D341Med (cell line): ENCODE measurements around the gene SYNM.
A peak's percentile ranks its signal among the peaks of the same experiment; 100 is the strongest.
"Not testable (repeated sequence)": the region's sequence is repeated elsewhere in the genome, so short reads cannot be mapped to it uniquely, and the experiment has no call there.

Source experiments
- DNase-seq: peaks from one replicate; pipeline ENCODE4 v3.0.0; 2012; ENCODE audit warnings: low spot score

Gene SYNM, protein sequence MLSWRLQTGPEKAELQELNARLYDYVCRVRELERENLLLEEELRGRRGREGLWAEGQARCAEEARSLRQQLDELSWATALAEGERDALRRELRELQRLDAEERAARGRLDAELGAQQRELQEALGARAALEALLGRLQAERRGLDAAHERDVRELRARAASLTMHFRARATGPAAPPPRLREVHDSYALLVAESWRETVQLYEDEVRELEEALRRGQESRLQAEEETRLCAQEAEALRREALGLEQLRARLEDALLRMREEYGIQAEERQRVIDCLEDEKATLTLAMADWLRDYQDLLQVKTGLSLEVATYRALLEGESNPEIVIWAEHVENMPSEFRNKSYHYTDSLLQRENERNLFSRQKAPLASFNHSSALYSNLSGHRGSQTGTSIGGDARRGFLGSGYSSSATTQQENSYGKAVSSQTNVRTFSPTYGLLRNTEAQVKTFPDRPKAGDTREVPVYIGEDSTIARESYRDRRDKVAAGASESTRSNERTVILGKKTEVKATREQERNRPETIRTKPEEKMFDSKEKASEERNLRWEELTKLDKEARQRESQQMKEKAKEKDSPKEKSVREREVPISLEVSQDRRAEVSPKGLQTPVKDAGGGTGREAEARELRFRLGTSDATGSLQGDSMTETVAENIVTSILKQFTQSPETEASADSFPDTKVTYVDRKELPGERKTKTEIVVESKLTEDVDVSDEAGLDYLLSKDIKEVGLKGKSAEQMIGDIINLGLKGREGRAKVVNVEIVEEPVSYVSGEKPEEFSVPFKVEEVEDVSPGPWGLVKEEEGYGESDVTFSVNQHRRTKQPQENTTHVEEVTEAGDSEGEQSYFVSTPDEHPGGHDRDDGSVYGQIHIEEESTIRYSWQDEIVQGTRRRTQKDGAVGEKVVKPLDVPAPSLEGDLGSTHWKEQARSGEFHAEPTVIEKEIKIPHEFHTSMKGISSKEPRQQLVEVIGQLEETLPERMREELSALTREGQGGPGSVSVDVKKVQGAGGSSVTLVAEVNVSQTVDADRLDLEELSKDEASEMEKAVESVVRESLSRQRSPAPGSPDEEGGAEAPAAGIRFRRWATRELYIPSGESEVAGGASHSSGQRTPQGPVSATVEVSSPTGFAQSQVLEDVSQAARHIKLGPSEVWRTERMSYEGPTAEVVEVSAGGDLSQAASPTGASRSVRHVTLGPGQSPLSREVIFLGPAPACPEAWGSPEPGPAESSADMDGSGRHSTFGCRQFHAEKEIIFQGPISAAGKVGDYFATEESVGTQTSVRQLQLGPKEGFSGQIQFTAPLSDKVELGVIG (N-terminal part only)

DNA sequence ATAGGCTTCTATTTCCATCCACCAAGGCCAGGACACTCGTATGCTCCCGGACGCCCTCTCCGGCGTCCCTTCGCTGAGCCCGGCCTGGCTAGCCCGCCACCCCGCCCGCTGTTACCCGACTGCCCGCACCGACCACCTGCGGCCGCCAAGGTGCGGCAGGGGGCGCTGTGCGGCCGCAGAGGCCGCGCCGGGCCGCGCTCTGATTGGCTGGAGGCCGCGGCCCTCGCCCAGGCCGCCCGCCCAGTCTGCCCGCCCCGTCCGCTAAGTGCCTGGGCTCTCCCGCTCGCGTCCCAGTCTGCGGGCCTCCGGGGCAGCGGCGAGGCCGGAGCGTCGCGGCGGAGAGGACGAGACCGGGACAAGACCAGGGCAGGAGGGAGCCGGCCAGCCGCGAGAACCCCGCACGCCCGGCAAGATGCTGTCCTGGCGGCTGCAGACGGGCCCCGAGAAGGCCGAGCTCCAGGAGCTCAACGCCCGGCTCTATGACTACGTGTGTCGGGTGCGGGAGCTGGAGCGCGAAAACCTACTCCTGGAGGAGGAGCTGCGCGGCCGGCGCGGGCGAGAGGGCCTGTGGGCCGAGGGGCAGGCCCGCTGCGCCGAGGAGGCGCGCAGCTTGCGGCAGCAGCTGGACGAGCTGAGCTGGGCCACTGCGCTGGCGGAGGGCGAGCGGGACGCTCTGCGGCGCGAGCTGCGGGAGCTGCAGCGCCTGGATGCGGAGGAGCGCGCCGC is at the start of gene SYNM:
Gene SYNM (plus strand): TSS at position 293 of the 726 bp plus-strand sequence. CDS start 120 bp downstream, at position 413.
- peak; percentile 99 for DNase-seq

DNA sequence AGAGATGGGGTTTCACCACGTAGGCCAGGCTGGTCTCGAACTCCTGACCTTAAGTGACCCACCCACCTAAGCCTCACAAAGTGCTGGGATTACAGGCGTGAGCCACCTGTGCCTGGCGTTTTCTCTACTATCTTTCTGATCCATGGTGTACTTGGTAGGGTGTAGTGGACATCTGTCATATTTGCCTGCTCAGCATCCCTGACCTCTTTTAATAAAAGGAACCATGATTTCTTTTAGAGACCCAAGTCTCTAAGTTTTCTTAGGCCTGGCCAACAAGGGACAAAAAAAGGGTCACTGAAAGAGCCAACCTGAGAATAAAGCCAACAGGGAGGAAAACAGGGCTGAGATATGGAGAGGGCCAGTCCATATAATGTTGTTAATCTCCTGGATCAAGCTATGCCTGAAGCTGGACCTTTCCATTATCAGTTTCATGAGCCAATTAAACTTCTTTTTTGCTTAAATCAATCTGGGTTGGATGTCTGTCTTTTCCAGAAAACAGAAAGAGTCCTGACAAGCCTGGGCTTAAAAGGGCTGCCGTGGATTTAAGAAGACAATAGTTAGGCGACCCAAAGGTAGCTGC is 49.2 kb upstream of the SYNM start:
- no peak for DNase-seq

DNA sequence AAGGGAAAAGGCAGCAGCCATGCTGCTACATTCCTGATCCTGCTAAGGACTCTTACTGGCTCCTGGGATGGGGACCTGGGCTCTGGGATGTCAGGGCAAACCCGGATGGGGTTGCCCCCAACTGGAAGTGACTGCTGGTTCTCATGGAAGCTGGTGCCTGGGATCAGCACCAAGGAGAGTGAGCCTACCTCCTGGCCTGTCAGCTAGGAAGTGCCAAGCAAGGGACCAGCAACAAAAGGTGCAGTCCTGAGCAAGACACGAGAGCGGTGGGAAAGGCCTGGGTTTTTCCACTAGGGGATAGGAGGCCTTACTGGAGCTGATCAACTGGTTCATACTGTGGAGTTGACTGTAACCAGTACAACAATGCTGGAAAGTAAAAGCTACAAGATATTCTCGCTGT is 47.9 kb upstream of the SYNM start:
- no peak for DNase-seq

DNA sequence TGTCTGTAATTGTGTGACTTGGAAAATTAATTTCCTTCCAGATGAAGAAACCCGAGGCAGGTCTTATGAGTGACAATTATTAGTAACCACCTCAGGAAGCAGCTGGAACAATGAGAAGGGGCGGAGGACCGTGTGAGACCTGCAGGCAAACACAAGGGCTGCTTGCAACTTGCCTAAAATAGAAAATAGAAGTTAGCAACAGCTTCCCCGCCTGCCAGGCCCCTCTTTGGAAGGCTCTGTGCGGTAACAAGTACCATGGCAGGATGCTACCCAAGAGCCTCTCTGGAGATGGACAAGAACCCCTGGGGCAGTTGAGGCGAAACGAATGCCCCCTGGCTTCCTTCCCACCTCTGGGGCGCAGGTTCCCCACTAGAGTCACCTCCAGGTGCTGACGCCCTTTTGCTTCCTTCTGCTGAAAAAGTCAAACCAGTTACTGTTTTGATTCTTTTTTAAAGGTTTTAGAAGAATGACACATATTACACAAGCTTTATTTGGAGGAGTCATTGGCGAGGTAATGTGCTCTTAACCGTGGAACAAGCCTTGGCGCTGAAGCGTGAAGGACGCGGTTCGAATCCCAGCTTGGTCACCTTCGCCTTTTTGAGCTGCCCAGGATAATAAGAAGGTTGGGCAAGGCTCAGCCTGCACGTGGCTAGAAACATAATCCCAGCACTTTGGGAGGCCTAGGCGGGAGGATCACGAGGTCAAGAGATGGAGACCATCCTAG is 47.0 kb upstream of the SYNM start:
- DNase-seq, result no peak

DNA sequence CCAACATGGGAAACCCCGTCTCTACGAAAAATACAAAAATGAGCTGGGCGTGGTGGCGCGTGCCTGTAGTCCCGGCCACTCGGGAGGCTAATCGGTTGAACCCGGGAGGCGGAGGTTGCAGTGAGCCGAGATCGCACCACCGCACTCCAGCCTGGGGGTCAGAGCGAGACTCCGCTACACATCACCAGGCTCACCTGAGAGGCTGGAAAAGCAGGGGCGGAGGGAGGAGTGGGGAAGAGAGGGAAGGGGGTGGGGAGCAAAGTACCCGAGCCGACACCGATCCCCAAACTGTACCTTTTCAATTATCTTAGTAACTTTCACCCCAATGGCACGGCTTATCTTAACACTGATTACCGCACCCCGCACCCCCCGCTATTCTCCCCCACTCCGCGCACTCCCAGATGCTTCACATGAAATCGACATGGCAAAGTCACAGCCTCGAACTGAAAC is 46.4 kb upstream of the SYNM start:
- DNase-seq, result no peak

DNA sequence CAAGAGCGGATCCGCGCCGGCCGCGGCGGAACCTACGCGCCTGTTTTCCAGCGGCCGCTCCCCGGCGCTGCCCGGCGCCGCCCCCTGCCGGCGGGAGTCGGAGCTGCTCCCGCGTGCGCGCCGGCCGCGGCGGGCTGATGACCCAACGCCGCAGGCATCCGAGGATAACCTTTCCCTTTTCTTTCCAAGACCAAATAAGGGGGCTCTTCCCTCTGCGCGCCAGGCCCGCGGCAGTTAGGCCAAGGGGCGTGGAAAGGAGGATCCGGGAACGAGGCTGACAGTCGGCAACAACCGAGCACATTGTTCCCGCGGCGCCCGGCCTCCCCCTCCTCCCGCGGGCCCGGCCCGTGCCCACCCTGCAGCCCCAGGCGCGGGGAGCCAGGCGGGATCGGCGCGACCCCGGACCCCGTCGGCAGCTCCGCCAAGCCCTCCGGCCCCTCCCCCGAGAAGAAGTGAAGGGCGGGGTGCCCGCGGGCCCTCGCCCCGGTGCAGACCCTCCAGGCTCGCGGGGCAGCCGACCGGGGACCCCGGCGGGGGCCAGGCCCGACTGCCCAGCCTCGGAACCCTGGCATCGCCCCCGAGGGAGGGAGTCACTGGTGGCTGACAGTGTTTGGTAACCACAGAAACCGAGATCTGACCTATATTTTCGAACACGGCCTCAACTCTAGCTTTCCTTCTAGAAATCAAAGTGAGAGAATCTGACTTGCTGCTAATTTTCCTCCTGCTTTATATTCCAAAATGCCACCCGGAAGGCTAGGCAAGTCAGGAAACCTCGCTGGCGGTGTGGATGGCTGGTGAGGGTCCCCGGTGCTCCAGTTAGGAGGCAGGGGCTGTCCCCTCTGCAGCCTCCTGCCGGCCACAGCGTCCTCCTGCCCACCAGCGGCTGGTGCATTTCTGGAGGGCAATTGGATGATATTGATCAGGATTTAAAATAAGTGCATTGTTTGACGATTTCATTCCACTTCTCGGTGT is 45.6 kb upstream of the SYNM start:
- peak; percentile 97 for DNase-seq

DNA sequence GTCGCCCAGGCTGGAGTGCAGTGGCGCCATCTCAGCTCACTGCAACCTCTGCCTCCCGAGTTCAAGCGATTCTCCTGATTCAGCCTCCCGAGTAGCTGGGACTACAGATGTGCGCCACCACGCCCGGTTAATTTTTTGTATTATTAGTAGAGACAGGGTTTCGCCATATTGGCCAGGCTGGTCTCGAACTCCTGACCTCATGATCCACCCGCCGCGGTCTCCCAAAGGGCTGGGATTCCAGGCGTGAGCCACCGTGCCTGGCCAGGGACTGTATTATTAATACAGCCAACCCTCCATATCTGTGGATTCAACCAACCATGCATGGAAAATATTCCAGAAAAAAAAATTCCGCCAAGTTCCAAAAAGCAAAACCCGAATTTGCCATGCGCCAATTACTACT is 44.7 kb upstream of the SYNM start:
- DNase-seq, result not testable (repeated sequence)

DNA sequence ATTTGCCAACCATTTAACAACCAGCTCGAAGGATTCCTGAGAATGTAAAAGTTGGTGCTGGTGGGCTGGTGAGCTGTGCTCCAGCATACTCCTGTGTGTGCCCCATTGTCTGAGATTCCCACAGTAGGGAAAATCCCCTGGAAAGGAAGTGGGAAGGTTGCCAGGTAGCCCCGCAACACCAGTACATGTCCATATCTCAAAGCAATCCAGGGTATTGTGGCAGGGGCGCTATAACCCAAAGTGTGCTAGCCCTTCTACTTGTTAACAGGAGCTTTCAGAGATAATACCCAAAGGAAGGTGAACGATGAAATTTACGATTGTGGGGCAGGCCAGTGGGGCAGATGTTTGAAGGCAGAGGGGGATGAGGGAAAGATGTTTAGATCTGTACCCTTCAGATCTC is 42.7 kb upstream of the SYNM start:
- no peak for DNase-seq

DNA sequence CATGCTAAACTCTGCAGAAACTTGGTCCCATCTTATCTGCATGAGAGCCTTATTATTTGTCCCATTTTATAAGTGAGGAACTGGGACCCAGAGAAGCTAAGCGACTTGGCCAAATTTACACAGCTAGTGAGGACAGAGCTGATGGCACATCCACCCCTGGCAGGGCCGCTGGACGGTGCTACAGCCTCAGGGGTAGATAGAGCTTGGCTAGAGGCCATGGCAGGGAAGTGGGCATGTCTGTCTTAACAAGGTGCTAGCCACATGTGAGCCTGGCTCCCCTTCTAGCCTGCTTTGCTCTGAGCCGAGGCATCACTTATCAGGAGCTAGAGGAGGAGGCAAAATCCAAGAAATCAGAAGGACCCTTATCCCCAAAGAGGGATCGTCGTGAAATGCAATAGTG is 36.7 kb upstream of the SYNM start:
- DNase-seq, result no peak

DNA sequence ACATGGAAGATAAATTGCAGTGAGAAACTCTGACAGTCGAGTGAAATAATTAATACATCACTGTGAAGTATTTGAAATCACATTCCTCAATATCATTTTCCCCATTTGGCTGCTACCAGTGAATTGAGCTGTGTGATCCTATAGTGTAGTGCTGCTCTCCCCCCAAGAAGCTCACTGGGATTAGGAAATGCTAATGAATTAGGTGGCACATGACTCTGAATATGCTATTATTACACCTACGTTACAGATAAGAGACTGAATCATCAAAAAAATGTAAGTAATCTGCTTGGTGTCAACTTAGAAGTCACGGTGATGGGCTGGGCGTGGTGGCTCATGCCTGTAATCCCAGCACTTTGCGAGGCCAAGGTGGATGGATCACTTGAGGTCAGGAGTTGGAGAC is 34.7 kb upstream of the SYNM start:
- DNase-seq, result no peak

DNA sequence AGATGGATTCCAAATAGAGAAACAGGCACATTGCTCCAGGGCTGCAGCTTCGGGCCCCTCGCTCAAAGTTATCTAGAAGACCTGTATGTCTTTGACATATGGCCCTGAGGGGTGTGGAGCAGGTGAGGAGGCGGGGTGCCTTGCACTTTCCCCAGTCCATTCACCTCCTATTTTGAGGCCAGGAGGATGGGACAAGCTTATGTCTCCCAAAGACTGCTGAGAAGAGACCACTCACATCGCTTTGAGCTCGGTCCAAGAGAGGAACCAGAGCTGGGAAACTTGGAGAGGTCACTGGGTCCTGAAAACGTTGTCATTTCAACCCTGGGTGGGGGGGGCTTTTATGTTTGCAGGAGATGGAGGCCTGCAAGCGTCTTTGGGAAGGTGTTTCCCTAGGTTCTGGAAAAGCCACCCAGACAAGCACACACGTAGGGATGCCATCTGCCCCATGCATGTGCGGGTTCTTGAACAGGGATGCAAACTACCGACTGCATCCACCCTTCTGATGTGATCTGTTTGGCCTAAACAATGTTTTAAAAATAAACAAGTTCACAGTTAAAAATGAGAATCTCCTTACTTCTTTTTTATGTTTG is 33.7 kb upstream of the SYNM start:
- DNase-seq, result no peak

DNA sequence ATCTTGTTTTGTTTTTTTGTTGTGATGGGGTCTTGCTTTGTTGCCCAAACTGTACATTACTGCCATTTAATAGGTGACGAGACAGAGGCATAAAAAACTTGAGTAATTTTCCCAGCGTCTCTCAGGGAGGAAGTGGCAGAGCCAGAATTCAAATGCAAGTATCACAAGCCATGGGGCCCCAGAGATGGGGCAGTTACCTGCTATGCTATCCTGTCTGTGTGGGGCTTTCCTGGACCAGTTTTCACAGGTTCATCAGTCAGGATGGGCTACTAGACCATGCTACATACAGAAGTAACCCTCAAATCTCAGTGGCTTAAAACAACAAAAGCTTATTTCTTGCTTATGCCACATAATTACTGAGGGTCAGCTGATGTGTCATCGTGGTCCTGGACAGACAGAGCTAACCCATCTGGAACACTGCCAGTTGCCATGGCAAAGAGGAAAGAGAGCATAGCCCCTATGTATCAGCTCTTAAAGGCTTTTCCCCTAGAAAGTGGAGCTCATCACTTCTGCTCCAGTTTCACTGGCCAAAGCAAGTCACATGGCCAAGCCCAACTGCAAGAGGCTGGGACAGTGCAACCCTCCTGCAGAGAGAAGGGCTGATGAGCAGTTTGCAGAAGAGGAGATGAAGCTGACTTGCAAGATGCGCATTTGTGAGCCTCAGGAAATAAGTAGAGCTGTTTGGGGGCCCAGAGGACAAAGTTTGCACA is 31.7 kb upstream of the SYNM start:
- DNase-seq, result no peak

DNA sequence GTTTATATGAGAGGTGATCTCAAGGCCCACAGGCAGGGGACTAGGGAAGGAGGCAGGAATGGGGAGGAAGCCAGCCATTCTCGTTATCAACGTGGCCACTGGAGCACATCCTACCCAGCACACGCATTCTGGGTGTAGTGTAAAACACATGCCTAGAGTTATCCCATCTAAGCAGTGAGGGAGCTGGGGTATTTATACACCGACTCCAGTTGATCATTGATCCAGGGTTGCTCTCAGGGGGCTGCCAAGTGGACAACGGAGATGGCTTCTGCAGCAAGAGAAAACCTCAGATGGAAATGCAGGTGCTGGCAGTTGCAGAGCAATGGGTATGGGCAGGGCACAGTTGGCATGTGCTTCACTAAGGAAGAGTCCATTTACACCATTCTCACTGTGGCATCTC is 30.4 kb upstream of the SYNM start:
- DNase-seq, result no peak

DNA sequence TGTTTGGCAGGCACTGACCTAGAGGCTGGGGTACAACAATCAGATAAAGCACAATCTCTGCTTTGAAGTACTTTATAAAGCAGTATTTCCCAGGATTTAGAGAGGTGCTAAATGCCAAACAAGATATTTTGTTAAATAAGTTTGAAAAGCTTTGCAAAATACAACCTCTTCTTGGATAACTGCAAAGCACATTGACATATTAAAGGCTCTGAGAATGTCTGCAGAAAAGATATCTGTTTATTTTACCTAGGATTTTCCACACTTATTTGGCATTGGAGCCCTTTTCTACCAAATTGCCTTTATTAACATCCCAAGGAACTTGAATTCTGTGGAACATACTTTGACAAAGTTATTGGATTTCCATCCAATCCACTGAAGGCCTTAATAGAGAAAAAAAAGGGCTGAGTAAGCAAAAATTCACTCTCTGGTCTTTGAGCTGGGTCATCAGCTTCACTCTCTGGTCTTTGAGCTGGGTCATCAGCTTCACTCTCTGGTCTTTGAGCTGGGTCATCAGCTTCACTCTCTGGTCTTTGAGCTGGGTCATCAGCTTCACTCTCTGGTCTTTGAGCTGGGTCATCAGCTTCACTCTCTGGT is 29.7 kb upstream of the SYNM start:
- not testable (repeated sequence) for DNase-seq

DNA sequence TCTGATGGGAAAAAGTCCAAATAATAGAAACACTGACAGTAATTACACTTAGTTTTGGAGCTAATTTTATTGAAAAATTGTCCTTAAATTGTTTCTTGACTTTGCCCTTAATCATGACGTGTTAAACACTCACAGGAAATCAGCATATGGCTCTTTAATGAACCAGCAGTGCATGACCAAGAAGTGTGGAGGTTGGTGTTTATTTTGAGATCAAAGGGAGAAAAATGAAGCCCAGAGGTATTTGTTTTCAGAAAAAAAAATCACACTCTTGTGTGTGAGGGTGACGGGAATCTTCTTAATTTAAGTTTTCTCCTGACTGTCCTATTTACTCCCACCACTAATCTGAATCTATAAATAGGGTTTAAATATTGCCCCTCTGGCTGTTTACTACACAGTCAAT is 28.8 kb upstream of the SYNM start:
- DNase-seq, result no peak

DNA sequence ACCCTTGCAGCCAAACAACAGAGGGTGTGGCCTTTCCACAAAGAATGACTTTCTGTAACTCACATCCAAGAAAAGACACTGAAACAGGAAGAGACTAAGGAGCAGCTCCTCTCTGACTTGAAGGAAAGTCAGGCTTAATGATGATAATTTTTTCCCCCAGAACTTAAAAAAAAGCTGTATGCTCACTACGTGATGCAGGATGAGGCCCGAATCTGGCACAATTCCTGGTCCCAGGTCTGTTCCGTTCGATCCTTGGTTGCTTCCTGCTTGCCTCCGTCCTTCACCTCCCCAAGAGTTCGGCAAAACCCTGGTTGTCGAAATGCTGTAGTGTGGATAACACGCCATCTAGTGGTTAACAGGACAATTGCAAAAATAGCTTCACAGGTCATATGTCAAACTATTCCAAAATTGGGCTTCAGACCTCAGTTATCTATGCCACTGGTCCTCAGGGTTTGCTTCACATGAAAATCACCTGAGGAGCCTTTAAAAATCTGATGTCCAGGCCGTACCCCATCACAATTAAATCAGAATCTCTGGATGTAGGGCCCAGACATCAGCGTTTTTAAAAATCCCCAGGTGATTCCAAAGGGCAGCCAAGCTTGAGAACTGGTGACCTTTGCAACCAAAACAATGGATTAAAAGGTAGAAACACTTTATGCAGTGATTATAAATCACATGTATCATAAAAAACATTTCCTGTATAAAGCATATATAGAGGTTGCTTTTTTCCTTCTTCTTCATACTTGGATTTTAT is 28.1 kb upstream of the SYNM start:
- DNase-seq, result peak; percentile 72

DNA sequence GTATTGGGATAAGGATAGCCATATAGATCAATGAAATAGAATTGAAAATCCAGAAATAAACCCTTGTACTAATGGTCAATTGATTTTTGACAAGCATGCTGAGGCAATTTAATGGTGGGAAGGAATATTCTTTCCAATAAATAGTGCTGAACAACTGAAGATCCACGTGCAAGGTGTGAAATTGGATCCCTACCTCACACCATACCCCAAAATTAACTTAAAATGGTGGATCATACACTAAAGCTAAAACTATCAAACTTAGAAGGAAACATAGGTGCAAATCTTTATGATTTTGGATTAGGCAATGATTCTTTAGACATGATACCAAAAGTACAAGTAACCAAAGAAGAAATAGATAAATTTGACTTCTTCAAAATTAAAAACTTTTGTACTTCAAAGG is 22.1 kb upstream of the SYNM start:
- no peak for DNase-seq
